ENCODE results near the gene DEPDC7. TPM values are rescaled to one million over a fixed set of nuclear protein-coding genes. Genes with fewer than 3 reads are reported as not detected.
"Not testable (repeated sequence)": the region's sequence is repeated elsewhere in the genome, so short reads cannot be mapped to it uniquely, and the experiment has no call there.

DEPDC7 gene
- 1 to 10 TPM in 2 of 4 donors, under 1 TPM in 2; 0.62 to 1.1 (median 1.0) TPM for total RNA-seq
- polyA plus RNA-seq = 0.75 TPM
- long read RNA-seq, donor 1, partial matches to known transcripts = 0 of 2 reads
- long read RNA-seq, donor 1, other reads (novel, unspliced or antisense) = 1 of 2 reads
- long read RNA-seq, donor 2 = 0 reads
- long read RNA-seq, donor 3, partial matches to known transcripts = 0 of 1 reads
- long read RNA-seq, donor 3, other reads (novel, unspliced or antisense) = 1 of 1 reads
- long read RNA-seq, donor 4, partial matches to known transcripts = 0 of 1 reads
- long read RNA-seq, donor 4, other reads (novel, unspliced or antisense) = 0 of 1 reads

DNA sequence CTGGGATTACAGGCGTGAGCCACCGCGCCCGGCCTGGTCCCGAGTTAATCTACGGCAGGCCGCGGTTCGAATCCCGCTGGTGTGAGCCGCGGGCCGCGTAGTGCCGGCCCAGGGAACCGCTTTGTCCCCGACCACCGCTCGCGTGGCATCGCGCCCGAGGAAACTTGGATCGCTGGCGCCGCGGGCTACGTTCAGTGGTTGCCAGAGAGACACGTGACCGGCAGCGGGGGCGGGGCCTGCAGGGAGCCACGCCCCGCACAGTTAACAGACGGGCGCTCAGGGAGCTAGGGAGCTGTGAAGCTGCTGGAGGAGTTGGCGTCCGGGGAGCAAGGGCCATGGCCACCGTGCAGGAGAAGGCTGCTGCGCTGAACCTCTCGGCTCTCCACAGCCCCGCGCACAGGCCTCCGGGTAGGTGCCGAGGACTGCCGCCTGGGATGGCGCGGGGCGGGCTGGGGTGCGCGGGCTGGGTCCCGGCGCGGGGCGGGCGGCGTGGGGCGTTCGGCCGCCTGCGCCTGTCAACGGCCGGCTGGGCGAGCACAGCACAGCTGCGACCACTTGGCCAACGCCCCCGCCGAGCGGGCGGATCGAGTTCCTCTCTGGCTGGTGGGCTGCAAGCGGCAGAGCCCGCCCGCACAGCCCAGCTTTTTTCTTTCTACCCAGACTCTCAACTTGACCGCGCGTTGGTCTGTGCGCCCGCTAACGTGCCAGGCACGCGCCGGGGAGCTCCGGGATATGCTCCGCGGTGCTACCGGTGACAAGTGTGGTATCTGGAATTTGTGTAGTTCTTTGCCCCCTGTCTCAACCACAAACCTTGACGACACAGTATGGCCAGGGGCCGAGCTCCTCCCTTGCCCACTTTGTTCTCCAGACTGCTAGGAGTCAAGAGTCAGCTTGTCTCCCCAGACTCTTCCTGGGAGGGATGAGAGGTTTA is at the start of gene DEPDC7:
Gene DEPDC7, plus strand, starts transcription at position 258 of the 931 bp plus-strand sequence. Its CDS starts 78 bp downstream, at position 336.
- Histone ChIP-seq H3K27ac (ENCODE audit: low read length) (no peak within 1 kb of the TSS), H3K27me3 (ENCODE audit: control insufficient read depth, insufficient read depth) (no peaks in the 10 kb centered on the region)
- WGBS = 3% methylated on average over 89 of the region's 89 CpGs

DNA sequence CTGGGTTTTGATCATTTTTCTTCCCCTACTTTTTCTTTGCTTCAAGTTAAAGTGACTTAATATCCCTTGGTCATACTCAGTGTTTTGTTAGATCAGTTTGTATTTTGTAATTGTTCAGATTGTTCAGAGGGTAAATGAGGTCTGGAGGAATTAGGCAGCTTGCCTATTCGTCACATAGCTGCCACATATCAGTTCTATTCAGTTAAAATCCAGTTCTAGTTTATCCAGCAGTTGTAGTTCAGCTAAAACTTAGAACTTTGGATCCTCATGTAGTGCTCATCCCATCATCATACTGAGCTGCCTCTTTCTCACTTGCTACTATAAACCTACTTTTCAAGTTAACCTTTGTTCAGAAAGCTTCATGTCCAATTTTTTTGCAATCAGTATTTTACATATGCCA is 47.1 kb upstream of the DEPDC7 start:
- DNase-seq = no peak
- 58% methylated on average over 1 of the region's 1 CpG for WGBS
- Histone ChIP-seq H3K4me3 (ENCODE audit: low read length) (no peak overlapping the region), H3K27me3 (ENCODE audit: control insufficient read depth, insufficient read depth) (no peaks in the 10 kb centered on the region), H3K4me1 (ENCODE audit: control insufficient read depth, insufficient read depth, low read length) (no peaks in the 10 kb centered on the region), H3K9me3 (ENCODE audit: control insufficient read depth, low read length) (no peaks in the 10 kb centered on the region), H3K27ac (ENCODE audit: low read length) (no peak overlapping the region)
- ATAC-seq = no peak
- intact Hi-C loops (cut with DNase I) = no loop called here

More for the DNA sequence above, at the start of gene DEPDC7:
- Histone ChIP-seq H3K9me3 (ENCODE audit: control insufficient read depth, low read length) (no peaks in the 10 kb centered on the region), H3K4me1 (ENCODE audit: control insufficient read depth, insufficient read depth, low read length) (no peaks in the 10 kb centered on the region), H3K4me3 (ENCODE audit: low read length) (peak within 1 kb of the TSS; percentile 65)
- ATAC-seq = peak; percentile 97 to 98
- DNase-seq = peak; percentile 88 to 96 (median 95)
- intact Hi-C loops (cut with DNase I) = no loop called here

DNA sequence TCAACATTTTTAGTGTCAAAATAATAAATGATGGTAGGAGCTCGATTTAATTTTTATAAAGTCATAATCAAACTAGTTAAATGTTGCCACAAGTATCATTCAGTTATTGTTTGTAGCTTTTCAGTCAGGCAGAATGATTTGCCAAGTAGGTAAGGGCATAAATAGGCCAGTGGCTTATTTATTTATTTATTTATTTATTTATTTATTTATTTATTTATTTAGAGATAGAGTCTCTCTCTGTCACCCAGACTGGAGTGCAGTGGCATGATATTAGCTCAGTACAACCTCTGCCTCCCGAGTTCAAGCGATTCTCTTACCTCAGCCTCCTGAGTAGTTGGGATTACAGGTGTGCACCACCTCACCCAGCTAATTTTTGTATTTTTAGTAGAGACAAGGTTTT is 43.4 kb upstream of the DEPDC7 start:
- H3K9me3 ChIP-seq (ENCODE audit: control insufficient read depth, low read length); H3K4me3 ChIP-seq (ENCODE audit: low read length); H3K27me3 ChIP-seq (ENCODE audit: control insufficient read depth, insufficient read depth); intact Hi-C loops (cut with DNase I); DNase-seq; H3K27ac ChIP-seq (ENCODE audit: low read length); H3K4me1 ChIP-seq (ENCODE audit: control insufficient read depth, insufficient read depth, low read length); ATAC-seq: not testable (repeated sequence)
- WGBS = 98% methylated on average over 3 of the region's 3 CpGs

DNA sequence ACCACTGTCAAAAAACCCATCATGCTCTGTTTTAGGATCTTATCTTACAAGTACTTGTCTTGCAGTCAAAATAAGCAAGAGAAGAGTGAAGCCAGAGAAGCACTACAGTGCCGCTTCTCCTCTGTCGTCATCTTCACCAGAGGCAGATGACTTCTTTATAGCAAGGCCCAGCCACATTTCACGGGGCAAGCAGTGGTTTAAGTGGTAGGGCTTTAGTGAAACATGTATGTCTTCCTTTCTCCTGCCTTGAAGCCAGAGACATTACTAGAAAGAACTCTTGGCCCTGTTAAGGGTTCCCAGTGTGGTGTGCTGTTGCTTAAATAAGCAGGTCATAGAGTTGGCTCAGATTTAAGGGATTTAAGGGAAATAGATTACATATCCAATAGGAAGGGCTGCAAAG is 42.9 kb upstream of the DEPDC7 start:
- ATAC-seq (no peak), DNase-seq (no peak)
- Histone ChIP-seq H3K27ac (ENCODE audit: low read length) (no peak overlapping the region), H3K27me3 (ENCODE audit: control insufficient read depth, insufficient read depth) (no peaks in the 10 kb centered on the region), H3K4me1 (ENCODE audit: control insufficient read depth, insufficient read depth, low read length) (no peaks in the 10 kb centered on the region), H3K9me3 (ENCODE audit: control insufficient read depth, low read length) (no peaks in the 10 kb centered on the region), H3K4me3 (ENCODE audit: low read length) (no peak overlapping the region)
- 72% methylated on average over 3 of the region's 3 CpGs for WGBS
- intact Hi-C loops (cut with DNase I) = no loop called here

DNA sequence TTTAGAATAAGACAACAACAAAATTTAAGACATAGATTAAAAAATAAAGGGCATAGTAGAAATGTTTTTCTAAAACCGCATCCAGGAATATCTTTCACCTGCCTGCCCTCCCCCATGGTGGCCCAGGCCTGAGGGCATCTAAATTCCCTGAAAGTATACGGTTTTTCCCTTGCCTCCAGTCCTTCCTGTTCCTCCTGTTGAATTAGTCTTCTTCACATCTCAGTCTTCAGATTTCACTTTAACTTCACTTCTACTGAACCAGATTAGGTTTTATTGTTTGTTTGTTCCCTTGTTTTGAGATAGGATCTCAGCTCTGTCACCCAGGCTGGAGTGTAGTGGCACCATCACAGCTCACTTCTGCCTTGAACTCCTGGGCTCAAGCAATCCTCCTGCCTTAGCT is 33.1 kb upstream of the DEPDC7 start:
- H3K27ac ChIP-seq (ENCODE audit: low read length) = no peak overlapping the region
- H3K4me1 ChIP-seq (ENCODE audit: control insufficient read depth, insufficient read depth, low read length) = no peaks in the 10 kb centered on the region
- no peak for DNase-seq
- 89% methylated on average over 2 of the region's 2 CpGs for WGBS
- ATAC-seq = no peak
- H3K9me3 ChIP-seq (ENCODE audit: control insufficient read depth, low read length) = no peaks in the 10 kb centered on the region
- H3K27me3 ChIP-seq (ENCODE audit: control insufficient read depth, insufficient read depth) = no peaks in the 10 kb centered on the region
- H3K4me3 ChIP-seq (ENCODE audit: low read length) = no peak overlapping the region
- intact Hi-C loops (cut with DNase I) = no loop called here

DNA sequence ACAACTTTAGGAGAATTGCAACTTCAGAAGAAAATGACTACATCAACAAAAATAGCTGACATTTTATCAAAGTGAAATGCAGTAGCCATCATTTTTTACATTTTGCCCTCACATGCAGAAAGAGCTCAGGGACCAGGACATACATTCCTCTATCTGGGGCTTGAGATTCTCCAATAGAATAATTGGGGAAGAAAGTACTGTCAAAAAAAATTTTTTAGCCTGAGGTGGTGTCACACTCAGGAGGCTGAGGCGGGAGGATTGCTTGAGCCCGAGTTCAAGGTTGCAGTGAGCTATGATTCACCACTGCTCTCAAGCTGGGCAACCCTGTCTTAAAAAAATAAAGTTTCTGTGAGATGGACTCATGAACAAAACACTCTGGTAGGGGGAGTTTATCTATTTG is 32.2 kb upstream of the DEPDC7 start:
- intact Hi-C loops (cut with DNase I) = no loop called here
- no peaks in the 10 kb centered on the region for H3K27me3 ChIP-seq (ENCODE audit: control insufficient read depth, insufficient read depth)
- DNase-seq = no peak
- H3K9me3 ChIP-seq (ENCODE audit: control insufficient read depth, low read length) = no peaks in the 10 kb centered on the region
- ATAC-seq = no peak
- H3K27ac ChIP-seq (ENCODE audit: low read length) = no peak overlapping the region
- no peaks in the 10 kb centered on the region for H3K4me1 ChIP-seq (ENCODE audit: control insufficient read depth, insufficient read depth, low read length)
- 95% methylated on average over 2 of the region's 2 CpGs for WGBS
- no peak overlapping the region for H3K4me3 ChIP-seq (ENCODE audit: low read length)

DNA sequence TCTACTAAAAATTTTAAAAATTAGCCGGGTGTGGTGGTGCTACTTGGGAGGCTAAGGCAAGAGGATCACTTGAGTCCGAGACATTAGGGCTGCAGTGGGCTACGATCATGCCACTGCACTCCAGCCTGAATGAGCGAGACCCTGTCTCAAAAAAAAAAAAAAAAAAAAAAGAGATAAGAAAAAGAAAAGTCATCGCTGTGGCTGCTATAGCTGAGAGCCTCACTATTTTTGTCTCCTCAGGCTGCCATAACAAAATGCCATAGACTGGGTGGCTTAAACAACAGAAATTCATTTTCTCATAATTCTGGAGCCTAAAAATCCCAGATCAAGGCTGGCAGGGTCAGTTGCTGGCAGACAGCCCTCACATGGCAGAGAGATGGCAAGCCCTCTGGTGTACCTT is 30.1 kb upstream of the DEPDC7 start:
- ATAC-seq = no peak
- 95% methylated on average over 5 of the region's 5 CpGs for WGBS
- Histone ChIP-seq H3K4me1 (ENCODE audit: control insufficient read depth, insufficient read depth, low read length) (no peaks in the 10 kb centered on the region), H3K27ac (ENCODE audit: low read length) (no peak overlapping the region), H3K9me3 (ENCODE audit: control insufficient read depth, low read length) (no peaks in the 10 kb centered on the region), H3K4me3 (ENCODE audit: low read length) (no peak overlapping the region), H3K27me3 (ENCODE audit: control insufficient read depth, insufficient read depth) (no peaks in the 10 kb centered on the region)
- DNase-seq = no peak
- intact Hi-C loops (cut with DNase I) = no loop called here

DNA sequence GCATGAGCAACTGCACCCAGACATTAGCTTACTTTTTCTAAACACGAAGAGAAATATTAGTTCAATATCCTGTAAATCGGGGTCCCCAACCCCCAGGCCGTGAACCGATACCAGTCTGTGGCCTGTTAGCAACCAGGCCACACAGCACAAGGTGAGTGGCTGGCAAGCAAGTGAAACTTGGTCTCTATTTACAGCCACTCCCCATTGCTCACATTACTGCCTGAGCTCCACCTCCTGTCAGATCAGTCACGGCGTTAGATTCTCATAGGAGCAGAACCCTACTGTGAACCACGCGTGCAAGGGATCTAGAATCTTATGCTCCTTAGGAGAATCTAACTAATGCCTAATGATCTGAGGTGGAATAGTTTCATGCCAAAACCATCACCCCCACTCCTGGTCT is 27.8 kb upstream of the DEPDC7 start:
- H3K27me3 ChIP-seq (ENCODE audit: control insufficient read depth, insufficient read depth) = no peaks in the 10 kb centered on the region
- H3K4me3 ChIP-seq (ENCODE audit: low read length) = no peak overlapping the region
- no peaks in the 10 kb centered on the region for H3K4me1 ChIP-seq (ENCODE audit: control insufficient read depth, insufficient read depth, low read length)
- 74% methylated on average over 8 of the region's 8 CpGs for WGBS
- peaks cover 3% of the 10 kb centered on the region for H3K9me3 ChIP-seq (ENCODE audit: control insufficient read depth, low read length)
- DNase-seq = no peak
- no peak overlapping the region for H3K27ac ChIP-seq (ENCODE audit: low read length)
- no peak for ATAC-seq
- intact Hi-C loops (cut with DNase I) = no loop called here

DNA sequence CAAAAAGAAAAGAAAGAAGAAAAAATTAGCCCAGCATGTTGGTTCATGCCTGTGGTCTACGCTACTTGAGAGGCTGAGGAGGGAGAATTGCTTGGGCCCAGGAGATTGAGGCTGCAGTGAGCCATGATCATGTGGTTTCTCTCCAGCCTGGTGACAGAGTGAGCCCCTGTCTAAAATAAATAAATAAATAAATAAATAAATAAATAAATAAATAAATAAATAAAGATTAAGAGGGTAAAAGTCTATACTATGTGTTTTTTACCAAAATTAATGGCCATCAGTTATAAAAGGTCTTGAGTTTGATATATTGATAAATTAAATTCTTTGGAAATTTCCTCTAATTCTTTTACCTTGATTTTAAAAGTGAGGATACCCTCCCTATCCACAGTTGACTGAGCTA is 25.2 kb upstream of the DEPDC7 start:
- intact Hi-C loops (cut with DNase I) = no loop called here
- WGBS = 0% methylated on average over 1 of the region's 1 CpG
- no peak overlapping the region for H3K27ac ChIP-seq (ENCODE audit: low read length)
- no peaks in the 10 kb centered on the region for H3K27me3 ChIP-seq (ENCODE audit: control insufficient read depth, insufficient read depth)
- no peak for ATAC-seq
- H3K4me1 ChIP-seq (ENCODE audit: control insufficient read depth, insufficient read depth, low read length) = no peaks in the 10 kb centered on the region
- DNase-seq = no peak
- H3K9me3 ChIP-seq (ENCODE audit: control insufficient read depth, low read length) = peaks cover 3% of the 10 kb centered on the region
- H3K4me3 ChIP-seq (ENCODE audit: low read length) = no peak overlapping the region

DNA sequence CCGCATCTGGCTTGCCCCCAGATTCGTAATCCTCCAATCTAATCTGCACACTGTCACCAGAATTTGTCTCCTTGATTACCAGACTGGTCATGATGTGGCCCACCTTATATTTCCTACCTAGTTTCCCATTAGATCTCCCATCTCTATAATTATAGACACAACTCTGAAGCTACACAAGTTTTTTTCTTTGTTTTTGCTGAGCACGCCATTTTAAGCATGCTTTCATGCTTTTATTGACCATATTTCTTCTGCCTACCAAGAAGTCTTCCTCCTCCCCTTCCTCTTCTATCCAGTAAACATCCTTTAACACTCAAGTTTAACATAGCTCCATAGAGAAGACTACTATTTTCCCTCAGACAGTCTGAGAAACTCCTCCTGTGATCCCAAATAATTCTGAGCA is 24.3 kb upstream of the DEPDC7 start:
- Histone ChIP-seq H3K4me1 (ENCODE audit: control insufficient read depth, insufficient read depth, low read length) (no peaks in the 10 kb centered on the region), H3K9me3 (ENCODE audit: control insufficient read depth, low read length) (peaks cover 3% of the 10 kb centered on the region), H3K4me3 (ENCODE audit: low read length) (no peak overlapping the region), H3K27me3 (ENCODE audit: control insufficient read depth, insufficient read depth) (no peaks in the 10 kb centered on the region), H3K27ac (ENCODE audit: low read length) (no peak overlapping the region)
- 85% methylated on average over 3 of the region's 3 CpGs for WGBS
- DNase-seq = no peak
- intact Hi-C loops (cut with DNase I) = no loop called here
- ATAC-seq = no peak

DNA sequence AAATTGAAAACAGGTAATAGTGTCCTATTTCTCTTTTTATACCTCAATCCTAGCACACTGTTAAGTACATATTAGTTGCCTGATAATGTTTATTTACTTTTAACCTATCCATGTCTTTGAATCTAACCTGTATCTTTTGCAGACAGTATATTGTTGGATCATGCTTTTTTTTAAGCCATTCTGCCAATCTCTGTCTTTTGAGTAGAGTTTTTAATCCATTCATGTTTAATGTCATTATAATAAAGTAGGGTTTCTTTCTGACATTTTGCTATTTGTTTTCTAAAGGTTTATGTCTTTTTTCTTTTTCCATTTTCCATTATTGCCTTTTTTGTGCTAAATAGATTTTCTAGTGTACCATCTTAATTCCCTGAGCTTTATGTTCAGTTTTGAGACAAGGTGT is 23.8 kb upstream of the DEPDC7 start:
- intact Hi-C loops (cut with DNase I) = no loop called here
- no peak for DNase-seq
- no peak for ATAC-seq

More for the DNA sequence above, 23.8 kb upstream of the DEPDC7 start:
- no peak overlapping the region for H3K4me3 ChIP-seq (ENCODE audit: low read length)
- peaks cover 3% of the 10 kb centered on the region for H3K9me3 ChIP-seq (ENCODE audit: control insufficient read depth, low read length)
- H3K27ac ChIP-seq (ENCODE audit: low read length) = no peak overlapping the region
- no peaks in the 10 kb centered on the region for H3K27me3 ChIP-seq (ENCODE audit: control insufficient read depth, insufficient read depth)
- no peaks in the 10 kb centered on the region for H3K4me1 ChIP-seq (ENCODE audit: control insufficient read depth, insufficient read depth, low read length)
